SKM-1 (cell line): ENCODE data around the gene GIGYF2.

ENCODE experiments used
- DNase-seq: peaks from one replicate; lab custom pipeline; 2025; ENCODE audit not compliant: unreplicated experiment; lab: John Stamatoyannopoulos, UW

GIGYF2 gene

GRCh38 chr2:232757905-232758304, 60.8 kb downstream of the GIGYF2 start:
- no peak for DNase-seq

DNA sequence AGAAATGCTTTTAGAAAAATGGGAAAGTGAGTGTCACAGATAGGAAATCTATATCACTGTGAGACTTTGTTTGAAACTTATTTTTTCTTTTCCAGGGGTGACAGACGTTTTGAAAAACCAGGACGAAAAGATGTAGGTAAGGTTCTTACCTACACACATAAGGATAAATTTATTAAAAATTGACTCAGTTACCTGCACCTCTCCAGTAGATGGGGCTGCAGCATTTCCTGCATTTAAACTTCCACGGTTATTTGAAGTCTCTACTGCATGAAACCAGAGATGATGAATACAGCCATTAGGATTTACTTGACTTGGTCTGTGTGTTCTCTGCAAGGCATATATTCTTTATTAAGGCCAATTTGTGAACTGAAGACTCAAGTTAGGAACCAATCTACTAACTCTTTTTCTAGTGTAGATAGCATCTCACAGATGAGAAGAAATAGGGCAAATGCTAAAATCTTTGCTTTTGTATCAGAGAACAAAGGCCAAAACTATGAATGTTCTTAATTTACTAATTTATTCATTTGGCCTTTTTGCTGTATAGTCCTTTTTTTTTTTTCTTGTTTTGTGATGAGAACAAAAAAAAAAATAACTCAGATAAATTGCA, 64.3 kb downstream of the GIGYF2 start:
- no peak for DNase-seq

DNA sequence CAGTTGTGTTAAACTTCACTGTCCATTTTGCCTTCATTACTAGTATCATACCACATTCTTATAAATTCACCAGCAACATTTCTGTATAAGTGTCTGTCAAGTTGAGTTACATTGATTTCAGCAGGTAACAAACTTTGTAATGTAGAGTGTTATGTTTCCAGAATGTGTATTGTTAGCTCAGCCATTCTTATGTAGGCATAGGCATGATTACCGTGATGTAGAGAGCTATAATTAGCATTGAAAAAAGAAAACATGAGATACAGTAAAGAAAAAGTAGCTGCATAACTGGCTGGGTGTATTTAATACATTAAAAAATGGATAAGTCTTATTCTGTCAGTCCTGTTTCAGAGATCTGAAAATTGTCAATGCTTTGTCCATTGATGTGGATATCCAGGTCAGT, 70.7 kb downstream of the GIGYF2 start:
- DNase-seq: no peak

- DNase-seq: no peak
Measured at GRCh38 chr2:232770207-232770606, 73.1 kb downstream of the GIGYF2 start.

DNA sequence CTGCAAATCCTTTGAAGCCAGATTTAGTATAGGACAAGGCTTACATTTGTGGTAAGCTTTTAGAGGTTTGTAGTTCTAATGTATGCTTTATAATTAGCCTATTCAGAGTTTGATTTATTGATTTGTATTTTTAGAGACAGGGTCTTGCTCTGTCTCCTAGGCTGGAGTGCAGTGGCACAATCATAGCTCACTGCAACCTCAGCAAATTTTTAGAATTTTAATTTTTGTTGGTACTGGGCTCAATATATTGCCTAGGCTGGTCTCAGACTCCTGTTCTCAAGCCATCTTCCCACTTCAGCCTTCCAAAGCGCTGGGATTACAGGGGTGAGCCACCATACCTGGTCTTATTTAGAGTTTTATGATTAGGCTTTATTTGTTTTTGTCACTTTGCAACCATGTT, 74.7 kb downstream of the GIGYF2 start:
- no peak for DNase-seq

DNA sequence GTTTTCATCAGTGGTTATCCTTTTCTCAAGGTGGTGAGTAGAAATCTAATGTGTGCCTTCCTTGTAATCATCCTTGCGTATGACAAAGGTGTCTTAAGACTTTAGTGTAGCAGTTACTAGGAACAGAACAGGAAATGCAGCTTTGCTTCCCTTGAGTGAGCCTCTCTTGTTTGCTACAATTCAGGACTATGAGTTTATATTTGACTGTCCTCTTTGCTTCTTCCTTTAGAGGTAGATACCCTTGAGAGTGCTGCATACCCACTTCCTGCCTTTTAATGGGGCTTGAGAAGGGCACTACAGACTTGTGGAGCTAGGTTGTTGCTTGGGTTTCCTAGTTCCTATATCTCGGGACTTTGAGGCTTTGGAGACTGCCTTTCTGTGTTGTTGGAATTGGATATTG, 75.4 kb downstream of the GIGYF2 start:
- DNase-seq: no peak

DNA sequence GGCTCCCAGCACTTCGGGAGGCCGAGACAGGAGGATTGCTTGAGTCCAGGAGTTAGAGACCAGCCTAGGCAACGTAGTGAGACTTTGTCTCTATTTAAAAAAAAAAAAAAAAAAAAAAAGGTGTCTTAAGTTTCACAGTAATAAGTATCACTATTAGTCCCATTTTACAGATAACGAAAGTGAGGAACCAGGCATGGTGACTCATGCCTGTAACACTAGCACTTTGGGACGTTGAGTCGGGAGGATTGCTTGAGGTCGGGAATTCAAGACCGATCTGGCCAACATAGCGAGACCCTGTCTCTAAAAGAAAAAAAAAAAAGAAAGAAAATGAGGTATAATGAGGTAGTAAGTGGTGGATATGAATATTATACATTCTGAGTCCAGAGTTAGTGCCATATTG, 76.7 kb downstream of the GIGYF2 start:
- no peak for DNase-seq

DNA sequence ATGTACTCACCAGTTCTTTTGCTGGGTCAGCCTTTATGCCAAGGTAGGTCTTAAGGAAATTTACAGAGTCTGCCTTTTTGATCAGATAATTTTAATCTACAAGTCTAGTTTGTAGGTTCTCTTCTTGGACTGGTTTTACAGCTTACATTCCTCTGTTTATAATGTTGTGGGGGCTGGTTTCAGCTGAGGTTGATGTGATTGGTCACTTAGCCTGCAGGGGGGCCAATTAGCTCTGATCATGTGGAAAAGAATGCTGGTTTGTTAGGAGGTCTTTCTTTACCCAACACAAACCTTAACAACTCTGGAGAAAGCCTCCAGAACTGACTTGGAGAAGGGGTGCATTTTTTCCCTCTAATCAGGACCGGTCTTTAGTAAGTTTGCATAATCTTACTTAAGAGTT, 79.3 kb downstream of the GIGYF2 start, which contains the start of gene KCNJ13:
KCNJ13 (minus strand) TSS at position 131 of the 400 bp plus-strand sequence. CDS start 5,203 bp downstream, outside the sequence.
- DNase-seq: no peak

DNA sequence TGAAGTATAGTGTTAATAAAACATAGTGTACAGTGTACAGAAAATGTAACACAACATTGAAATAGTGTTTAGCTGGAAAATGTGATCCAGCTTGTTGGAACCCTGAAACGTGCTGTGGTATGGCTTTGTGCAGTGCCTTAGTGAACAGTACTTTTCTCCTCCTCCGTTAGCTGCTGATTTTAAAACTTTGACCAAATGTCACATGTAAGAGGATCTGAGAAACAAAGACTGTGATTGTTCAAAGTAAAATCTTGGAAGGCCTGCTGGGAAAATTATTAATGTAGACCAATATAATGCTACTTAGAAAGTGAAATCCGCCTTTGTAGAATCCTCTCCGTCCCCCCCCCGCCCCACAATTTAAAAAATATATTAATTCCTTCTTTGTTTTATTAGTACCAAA, 80.1 kb downstream of the GIGYF2 start:
- no peak for DNase-seq

- no peak for DNase-seq
Measured at GRCh38 chr2:232779465-232779864, 82.3 kb downstream of the GIGYF2 start.

GRCh38 chr2:232779934-232780333, 82.8 kb downstream of the GIGYF2 start:
- no peak for DNase-seq

DNA sequence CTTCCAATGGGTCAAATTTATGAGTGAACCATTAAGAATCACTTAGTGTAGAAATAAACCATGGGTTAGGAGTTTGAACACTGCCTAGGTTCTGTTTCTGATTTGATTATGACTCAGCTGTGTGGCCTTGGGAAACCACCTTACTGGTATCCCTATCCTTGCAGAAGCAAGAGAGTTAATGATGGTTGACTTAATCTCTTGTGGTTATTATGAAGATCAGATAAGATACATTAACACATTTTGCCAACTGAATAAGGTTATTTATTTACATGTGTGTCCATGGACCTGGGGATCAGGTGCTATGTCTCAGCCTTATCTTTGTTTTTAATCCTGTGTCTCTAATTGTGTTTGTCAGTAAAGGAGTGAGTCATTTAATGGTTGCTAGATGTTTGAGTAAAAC, 84.6 kb downstream of the GIGYF2 start:
- DNase-seq: no peak

- DNase-seq: no peak
Measured at GRCh38 chr2:232783278-232783677, 86.1 kb downstream of the GIGYF2 start.

GRCh38 chr2:232787806-232788205, 90.7 kb downstream of the GIGYF2 start:
- DNase-seq: no peak

DNA sequence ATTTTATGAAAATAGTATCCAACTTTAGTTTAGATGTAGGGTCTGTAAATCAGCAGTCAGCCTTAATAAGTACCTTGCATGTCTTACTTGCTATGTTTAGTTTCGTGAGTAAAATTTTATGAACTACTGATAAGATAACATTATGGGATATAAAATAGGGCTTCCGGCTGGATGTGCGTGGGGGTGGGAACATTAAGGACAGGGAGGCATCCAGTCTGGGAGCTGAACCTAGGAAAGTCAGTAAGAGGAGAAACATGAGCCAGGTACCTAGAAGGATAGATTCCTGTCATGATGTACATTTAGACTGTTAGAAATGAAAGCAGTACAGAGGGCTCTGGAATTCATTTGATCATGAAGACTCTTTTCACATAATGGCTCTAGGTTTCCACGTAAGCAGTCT, 92.0 kb downstream of the GIGYF2 start:
- DNase-seq: no peak

- DNase-seq: no peak
Measured at GRCh38 chr2:232791518-232791917, 94.4 kb downstream of the GIGYF2 start.

DNA sequence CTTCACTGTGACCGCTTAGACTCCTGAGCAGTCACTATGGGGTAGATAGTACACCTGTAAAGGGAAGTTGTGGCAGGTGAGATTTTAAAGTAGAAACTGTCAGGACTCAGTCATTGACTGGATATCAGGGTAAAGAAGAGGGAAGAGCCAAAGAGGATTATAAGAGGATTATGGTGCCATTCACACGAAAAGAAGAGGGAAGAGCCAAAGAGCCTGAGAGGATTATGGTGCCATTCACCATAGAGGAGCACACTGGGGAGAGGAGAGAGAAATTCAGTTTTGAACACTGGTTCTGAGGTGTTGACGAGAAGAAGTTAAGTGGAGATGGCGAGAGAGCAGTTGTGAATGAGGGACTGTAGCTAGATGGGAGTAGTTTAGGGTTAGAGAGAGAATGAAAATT, 96.1 kb downstream of the GIGYF2 start:
- DNase-seq: no peak

- DNase-seq: no peak
Measured at GRCh38 chr2:232794981-232795380, 97.8 kb downstream of the GIGYF2 start.

GRCh38 chr2:232795920-232796319, 98.8 kb downstream of the GIGYF2 start:
- DNase-seq: no peak

- DNase-seq: no peak
Measured at GRCh38 chr2:232798187-232798586, 101.1 kb downstream of the GIGYF2 start.

- DNase-seq: no peak
Measured at GRCh38 chr2:232800166-232800565, 103.0 kb downstream of the GIGYF2 start.

- no peak for DNase-seq
Measured at GRCh38 chr2:232802091-232802490, 105.0 kb downstream of the GIGYF2 start.

- DNase-seq: no peak
Measured at GRCh38 chr2:232809349-232810124, 112.4 kb downstream of the GIGYF2 start.
